ENCODE measurements around the gene PRDM2.

PRDM2 gene

GRCh38 chr1:13749543-13750341 is 49.8 kb downstream of the PRDM2 start (continued):
- no peak for TF ChIP-seq ZNF518A (tag by site-specific recombination; conservative IDR thresholded peaks at IDR 0.05; ENCODE audit: low read depth)
- no peak for TF ChIP-seq SALL2 (tag by site-specific recombination; IDR thresholded peaks at IDR 0.05; ENCODE audit: borderline replicate concordance)
- peak; percentile 42 for TF ChIP-seq PRDM10 (tag by site-specific recombination; IDR thresholded peaks at IDR 0.05)
- TF ChIP-seq EGR2 (tag by site-specific recombination; IDR thresholded peaks at IDR 0.05; ENCODE audit: low read depth), result peak; percentile 46
- TF ChIP-seq ZNF266 (tag by site-specific recombination; IDR thresholded peaks at IDR 0.05; ENCODE audit: low read depth), result no peak
- TF ChIP-seq ZNF600 (tag by site-specific recombination; IDR thresholded peaks at IDR 0.05), result no peak; the same call in 1 of the 2 replicates
- no peak for TF ChIP-seq PRDM4 (tag by site-specific recombination; IDR thresholded peaks at IDR 0.05)
- TF ChIP-seq ZNF398 (tag by site-specific recombination; IDR thresholded peaks at IDR 0.05), result peak; percentile 67
- TF ChIP-seq ZNF488 (tag by site-specific recombination; IDR thresholded peaks at IDR 0.05), result no peak
- peak; percentile 42; the same call in 1 of the 2 replicates for TF ChIP-seq KLF8 (tag by site-specific recombination; IDR thresholded peaks at IDR 0.05)
- TF ChIP-seq ZNF175 (tag by site-specific recombination; IDR thresholded peaks at IDR 0.05), result no peak
- no peak for TF ChIP-seq GLI4 (tag by site-specific recombination; IDR thresholded peaks at IDR 0.05)
- no peak for TF ChIP-seq YY2 (tag by site-specific recombination; IDR thresholded peaks at IDR 0.05)
- TF ChIP-seq ZIC2 (tag by site-specific recombination; IDR thresholded peaks at IDR 0.05), result peak; percentile 44
- TF ChIP-seq ZNF514 (tag by site-specific recombination; IDR thresholded peaks at IDR 0.05), result no peak
- TF ChIP-seq PRDM6 (tag by site-specific recombination; IDR thresholded peaks at IDR 0.05), result no peak
- no peak for TF ChIP-seq IKZF3 (tag by site-specific recombination; IDR thresholded peaks at IDR 0.05)
- TF ChIP-seq ZNF280C (tag by site-specific recombination; IDR thresholded peaks at IDR 0.05), result no peak
- TF ChIP-seq ZNF391 (tag by site-specific recombination; IDR thresholded peaks at IDR 0.05; ENCODE audit: borderline replicate concordance, low read depth), result 0 out of 2 replicates have a peak, but pooled peaks have one; percentile 27
- TF ChIP-seq RBAK (tag by site-specific recombination; IDR thresholded peaks at IDR 0.05), result no peak

Data from HEK293 (cell line).